AG09319 (cell line): ENCODE results near the gene ZKSCAN5.
"Not testable (repeated sequence)": the region's sequence is repeated elsewhere in the genome, so short reads cannot be mapped to it uniquely, and the experiment has no call there.

Experiments used
- DNase-seq: peaks from one replicate; pipeline ENCODE4 v3.0.0-alpha.2; 2010; ENCODE audit warnings: low read depth; ENCODE audit errors: extremely low read depth
- TF ChIP-seq, protein P1 (sequence below): IDR thresholded peaks from 2 replicates; pipeline ENCODE4 v1.5.1; 2011; ENCODE audit warnings: low read depth, mild to moderate bottlenecking, inconsistent platforms, low read length, moderate library complexity

ZKSCAN5 gene

DNA sequence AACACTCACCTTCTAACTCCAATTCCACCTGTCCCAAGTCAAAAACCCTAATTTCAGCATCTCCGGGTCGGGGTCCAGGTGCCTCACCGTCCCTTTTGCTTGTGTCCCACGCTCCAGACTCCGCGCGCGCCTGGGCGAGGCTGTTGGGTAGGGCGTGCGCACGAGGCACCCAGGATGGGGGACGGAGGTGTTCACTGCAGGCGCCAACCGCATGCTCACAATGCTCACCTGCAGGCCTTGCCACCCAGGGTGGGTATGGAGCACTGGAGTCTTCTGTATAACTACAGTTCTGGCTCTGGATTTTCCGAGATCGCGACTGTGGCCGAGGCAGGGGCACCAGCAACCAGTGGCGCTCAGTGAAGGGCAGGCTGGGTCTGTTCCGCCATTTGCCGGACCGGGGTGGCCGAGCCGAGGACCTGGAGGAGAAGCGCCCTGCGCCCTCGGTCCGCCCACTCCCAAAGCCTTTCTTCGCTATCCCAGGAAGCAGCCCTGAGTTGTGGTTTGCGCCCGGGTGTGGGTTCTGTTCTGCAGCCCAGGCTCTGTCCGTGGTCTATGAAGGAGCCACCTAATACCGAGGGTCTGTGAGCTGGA lies 38.7 kb downstream of the ZKSCAN5 start:
- TF ChIP-seq, protein P1, sequence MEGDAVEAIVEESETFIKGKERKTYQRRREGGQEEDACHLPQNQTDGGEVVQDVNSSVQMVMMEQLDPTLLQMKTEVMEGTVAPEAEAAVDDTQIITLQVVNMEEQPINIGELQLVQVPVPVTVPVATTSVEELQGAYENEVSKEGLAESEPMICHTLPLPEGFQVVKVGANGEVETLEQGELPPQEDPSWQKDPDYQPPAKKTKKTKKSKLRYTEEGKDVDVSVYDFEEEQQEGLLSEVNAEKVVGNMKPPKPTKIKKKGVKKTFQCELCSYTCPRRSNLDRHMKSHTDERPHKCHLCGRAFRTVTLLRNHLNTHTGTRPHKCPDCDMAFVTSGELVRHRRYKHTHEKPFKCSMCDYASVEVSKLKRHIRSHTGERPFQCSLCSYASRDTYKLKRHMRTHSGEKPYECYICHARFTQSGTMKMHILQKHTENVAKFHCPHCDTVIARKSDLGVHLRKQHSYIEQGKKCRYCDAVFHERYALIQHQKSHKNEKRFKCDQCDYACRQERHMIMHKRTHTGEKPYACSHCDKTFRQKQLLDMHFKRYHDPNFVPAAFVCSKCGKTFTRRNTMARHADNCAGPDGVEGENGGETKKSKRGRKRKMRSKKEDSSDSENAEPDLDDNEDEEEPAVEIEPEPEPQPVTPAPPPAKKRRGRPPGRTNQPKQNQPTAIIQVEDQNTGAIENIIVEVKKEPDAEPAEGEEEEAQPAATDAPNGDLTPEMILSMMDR = no peak
- no peak for DNase-seq

- TF ChIP-seq, protein P1 = no peak
These were observed 39.5 kb downstream of the ZKSCAN5 start for GRCh38 chr7:99543916-99544315.

GRCh38 chr7:99545308-99545707 lies 40.8 kb downstream of the ZKSCAN5 start:
- DNase-seq = not testable (repeated sequence)

More at GRCh38 chr7:99543916-99544315, 39.5 kb downstream of the ZKSCAN5 start:
- DNase-seq = no peak

GRCh38 chr7:99549545-99549944 lies 45.1 kb downstream of the ZKSCAN5 start:
- DNase-seq = not testable (repeated sequence)

- TF ChIP-seq, protein P1 = no peak
- DNase-seq = no peak
These were observed 46.9 kb downstream of the ZKSCAN5 start for GRCh38 chr7:99551334-99551733.

DNA sequence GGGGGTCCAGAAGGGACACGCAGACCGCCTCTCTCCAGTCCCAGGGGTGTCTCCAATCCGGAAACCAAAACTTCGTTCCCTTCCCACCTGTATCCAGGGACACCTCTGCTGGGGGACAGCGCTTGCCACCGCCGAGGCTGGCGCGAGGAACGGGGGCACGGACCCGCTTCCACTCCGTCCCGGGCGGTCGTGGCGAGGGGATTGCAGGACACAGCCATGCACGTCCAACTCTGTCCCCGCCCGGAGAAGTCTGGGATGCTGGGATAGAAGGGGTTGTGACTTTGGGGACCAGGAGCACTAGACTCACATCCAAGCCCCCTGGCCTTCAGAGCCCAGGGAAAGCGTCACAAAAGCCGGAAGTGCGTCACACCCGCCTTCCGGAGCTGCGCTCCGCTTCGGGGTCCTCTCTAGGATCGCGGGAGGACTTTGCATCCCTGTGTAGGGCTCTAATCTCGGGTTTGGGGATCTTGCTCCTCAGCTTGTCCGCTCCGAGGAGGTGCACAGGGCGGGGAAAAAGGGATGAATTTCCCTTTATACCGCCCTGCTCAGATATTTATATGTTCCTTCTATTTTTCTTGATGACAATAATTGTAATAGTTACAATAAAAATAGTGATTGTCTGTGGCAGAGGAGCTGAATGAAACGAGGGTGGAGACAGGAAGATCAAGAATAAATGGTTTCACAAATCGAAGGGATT lies 47.5 kb downstream of the ZKSCAN5 start, which contains the start of gene FAM200A:
Gene FAM200A, minus strand, starts transcription at position 348 of the 697 bp plus-strand sequence. CDS start 3,707 bp downstream, outside the sequence.
- peak; percentile 72 for DNase-seq
- TF ChIP-seq, protein P1 = no peak

- TF ChIP-seq, protein P1 = no peak
- DNase-seq = no peak
These were observed 48.6 kb downstream of the ZKSCAN5 start for GRCh38 chr7:99553039-99553438.

DNA sequence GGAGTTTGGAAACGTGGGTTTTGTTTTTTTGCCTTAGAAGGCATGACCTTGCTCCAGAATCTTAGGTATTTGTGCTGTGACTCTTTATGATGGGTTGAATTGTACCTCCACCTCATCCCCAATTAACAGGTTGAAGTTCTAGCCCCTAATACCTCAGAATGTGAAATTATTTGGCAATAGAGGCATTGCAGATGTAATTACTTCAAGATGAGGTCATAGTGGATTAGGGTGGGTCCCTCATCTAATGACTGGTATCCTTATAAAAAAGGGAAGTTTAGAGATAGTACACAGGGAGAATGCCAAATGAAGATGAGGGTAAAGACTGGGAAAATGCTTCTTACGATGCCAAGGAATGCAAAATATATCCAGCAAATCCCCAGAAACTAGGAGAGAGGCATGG lies 50.5 kb downstream of the ZKSCAN5 start:
- TF ChIP-seq, protein P1 = no peak
- DNase-seq = no peak
